ENCODE measurements around the gene TFAP2C. TPM values are rescaled to one million over a fixed set of nuclear protein-coding genes. Genes with fewer than 3 reads are reported as not detected.
A peak's percentile ranks its signal among the peaks of the same experiment; 100 is the strongest.

Gene TFAP2C
- total and polyA plus RNA-seq, 2 experiments from 2014 or later, result 11.9 to 14.3 TPM

- TF ChIP-seq ETS1 (IDR thresholded peaks at IDR 0.05) (no peak), EZH2phosphoT487 (IDR thresholded peaks at IDR 0.05; ENCODE audit: unreplicated experiment) (no peak), ZNF462 (CRISPR knock-in tag; IDR thresholded peaks at IDR 0.05) (no peak), JUNB (IDR thresholded peaks at IDR 0.05; ENCODE audit: unreplicated experiment) (no peak), CREB1 (CRISPR knock-in tag; IDR thresholded peaks at IDR 0.05; ENCODE audit: low read depth) (no peak)
Measured at GRCh38 chr20:56665806-56666205, 36.7 kb downstream of the TFAP2C start (continued).

GRCh38 chr20:56673450-56673849 is 44.3 kb downstream of the TFAP2C start:
- H3K4me2 ChIP-seq, result no peak overlapping the region; the same call in 1 of the 2 replicates
- peaks cover 12% of the 10 kb centered on the region for H3K4me1 Mint-ChIP-seq
- H3K4me1 ChIP-seq (ENCODE audit: insufficient read depth), result peaks cover 6% of the 10 kb centered on the region; the same call in 1 of the 2 replicates
- no peaks in the 10 kb centered on the region for H3K36me3 Mint-ChIP-seq (ENCODE audit: low read depth)
- no peak overlapping the region for H3K4me3 ChIP-seq
- no peak overlapping the region for H3K4me3 Mint-ChIP-seq
- no peaks in the 10 kb centered on the region for H3K79me2 ChIP-seq (replicated peaks; ENCODE audit: insufficient read depth)
- no peaks in the 10 kb centered on the region for H3F3A ChIP-seq (replicated peaks; ENCODE audit: low read depth)
- H2AFZ ChIP-seq, result peak overlapping the region; percentile 93
- H3K27me3 ChIP-seq (ENCODE audit: insufficient read depth), result no peaks in the 10 kb centered on the region
- H3K27ac ChIP-seq (ENCODE audit: low read depth), result no peak overlapping the region
- no peaks in the 10 kb centered on the region for H4K20me1 ChIP-seq (replicated peaks; ENCODE audit: insufficient read depth)
- no peaks in the 10 kb centered on the region for H3K9me2 ChIP-seq (ENCODE audit: insufficient read depth)
- DNase-seq (ENCODE audit: low spot score), result peak; percentile 14
- no peak for ATAC-seq
- H3K27me3 Mint-ChIP-seq (ENCODE audit: insufficient read depth, low read depth, poor library complexity), result peaks cover 2% of the 10 kb centered on the region
- H3K27ac Mint-ChIP-seq, result no peak overlapping the region
- H3K9me3 Mint-ChIP-seq, result no peaks in the 10 kb centered on the region; the same call in 2 of the 3 replicates
- TF ChIP-seq EZH2 (IDR thresholded peaks at IDR 0.05; ENCODE audit: low read depth, unreplicated experiment), result no peak
- H3K36me3 ChIP-seq (ENCODE audit: insufficient read depth), result no peaks in the 10 kb centered on the region
